Measurements from ENCODE around the gene MYCN. TPM values are rescaled to one million over a fixed set of nuclear protein-coding genes. Genes with fewer than 3 reads are reported as not detected.

The MYCN gene
- polyA plus RNA-seq, 3 donors, result not detected

DNA sequence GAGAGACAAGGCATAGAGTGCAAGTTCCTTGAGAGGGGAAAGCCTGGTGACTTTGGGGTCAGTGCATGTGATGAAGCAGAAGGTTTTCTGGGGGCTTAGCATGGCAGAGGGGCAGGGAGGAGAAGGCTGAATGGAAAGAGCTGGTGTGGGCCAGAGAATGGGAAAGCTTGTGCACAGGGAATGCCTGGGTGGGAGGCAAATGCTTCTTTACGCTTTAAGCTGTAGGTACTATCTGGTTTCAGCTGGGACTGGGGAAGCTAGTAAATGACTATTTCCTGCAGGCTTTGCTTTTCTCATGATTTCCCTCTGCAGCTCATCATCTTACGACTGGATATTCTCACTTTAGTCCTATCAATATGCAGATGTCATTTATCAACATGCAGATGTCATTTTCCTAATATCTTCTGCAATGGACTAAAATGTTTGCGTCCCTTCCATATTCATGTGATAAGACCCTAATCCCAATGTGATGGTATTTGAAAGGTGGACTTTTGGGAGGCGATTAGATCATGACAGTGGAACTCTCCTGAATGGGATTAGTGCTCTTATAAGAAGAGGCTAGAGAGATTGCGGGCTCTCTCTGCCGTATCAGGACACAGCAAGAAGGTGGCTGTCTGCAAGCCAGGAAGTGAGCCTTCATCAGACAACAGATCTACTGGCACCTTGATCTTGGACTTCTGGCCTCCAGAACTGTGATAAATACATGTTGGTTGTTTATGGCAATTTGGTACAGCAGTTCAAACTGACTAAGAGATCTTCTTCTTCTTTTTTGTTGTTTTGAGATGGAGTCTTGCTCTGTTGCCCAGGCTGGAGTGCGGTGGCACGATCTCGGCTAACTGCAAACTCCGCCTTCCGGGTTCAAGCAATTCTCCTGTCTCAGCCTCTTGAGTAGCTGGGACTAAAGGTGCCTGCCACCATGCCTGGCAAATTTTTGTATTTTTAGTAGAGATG lies 50.1 kb downstream of the MYCN start:
- no peaks in the 10 kb centered on the region for H3K36me3 ChIP-seq (replicated peaks in 1 of 2; ENCODE audit: control insufficient read depth in 1 of 2, insufficient read depth in 2 of 2, low read length in 2 of 2)
- no peaks in the 10 kb centered on the region for H3K4me1 ChIP-seq (ENCODE audit: control insufficient read depth in 1 of 2, insufficient read depth in 2 of 2, low read length in 2 of 2)
- 97% methylated on average over 8 of the region's 11 CpGs for WGBS (ENCODE audit: insufficient coverage)
- no peak overlapping the region for H2AFZ ChIP-seq (ENCODE audit: insufficient read depth, low read depth, low read length, poor library complexity, severe bottlenecking)
- Mint-ChIP-seq H3K4me3 (no peak overlapping the region), H3K36me3 (no peaks in the 10 kb centered on the region), H3K27me3 (ENCODE audit: low read depth in 3 of 3) (peaks cover 0 to 6% (median 2%) of the 10 kb centered on the region in 3 donors), H3K9me3 (peaks cover 0 to 5% (median 0%) of the 10 kb centered on the region in 7 donors), H3K27ac (no peak overlapping the region), H3K4me1 (no peaks in the 10 kb centered on the region)
- no peak overlapping the region for H3K4me3 ChIP-seq (replicated peaks in 1 of 3; ENCODE audit: low read depth in 2 of 3, low read length in 3 of 3)
- no peak overlapping the region for H3K9ac ChIP-seq (ENCODE audit: insufficient read depth, low read length, poor library complexity, severe bottlenecking)
- DNase-seq, result no peak
- H3K79me2 ChIP-seq (ENCODE audit: insufficient read depth, low read length), result no peaks in the 10 kb centered on the region
- TF ChIP-seq CTCF (IDR thresholded peaks at IDR 0.05), result no peak
- intact Hi-C loops (cut with micrococcal nuclease), result no loop called here
- H3K27me3 ChIP-seq (ENCODE audit: control insufficient read depth in 2 of 2, insufficient read depth in 2 of 2, low read length in 2 of 2), result no peaks in the 10 kb centered on the region
- no peak overlapping the region for H3K27ac ChIP-seq (ENCODE audit: low read depth in 1 of 2, low read length in 2 of 2)
- no peak overlapping the region for H3K4me2 ChIP-seq (replicated peaks; ENCODE audit: extremely low read depth, low read length, poor library complexity, severe bottlenecking)
- H4K20me1 ChIP-seq (ENCODE audit: insufficient read depth, low read length), result no peaks in the 10 kb centered on the region
- H3K9me3 ChIP-seq (replicated peaks in 1 of 2; ENCODE audit: control insufficient read depth in 1 of 2, insufficient read depth in 1 of 2, low read length in 2 of 2), result no peaks in the 10 kb centered on the region

- 83% methylated on average over 3 of the region's 3 CpGs for WGBS (ENCODE audit: insufficient coverage)
- no peak for DNase-seq
- Mint-ChIP-seq H3K27ac (no peak overlapping the region), H3K4me1 (no peaks in the 10 kb centered on the region), H3K36me3 (no peaks in the 10 kb centered on the region), H3K9me3 (peaks cover 0 to 5% (median 0%) of the 10 kb centered on the region in 7 donors), H3K4me3 (no peak overlapping the region), H3K27me3 (ENCODE audit: low read depth in 3 of 3) (peaks cover 0 to 6% (median 2%) of the 10 kb centered on the region in 3 donors)
- H3K4me3 ChIP-seq (replicated peaks in 1 of 3; ENCODE audit: low read depth in 2 of 3, low read length in 3 of 3), result no peak overlapping the region
- no peak for TF ChIP-seq CTCF (IDR thresholded peaks at IDR 0.05)
- H3K9me3 ChIP-seq (replicated peaks in 1 of 2; ENCODE audit: control insufficient read depth in 1 of 2, insufficient read depth in 1 of 2, low read length in 2 of 2), result no peaks in the 10 kb centered on the region
- no peaks in the 10 kb centered on the region for H3K36me3 ChIP-seq (replicated peaks in 1 of 2; ENCODE audit: control insufficient read depth in 1 of 2, insufficient read depth in 2 of 2, low read length in 2 of 2)
- no peak overlapping the region for H3K4me2 ChIP-seq (replicated peaks; ENCODE audit: extremely low read depth, low read length, poor library complexity, severe bottlenecking)
- no peak overlapping the region for H3K27ac ChIP-seq (ENCODE audit: low read depth in 1 of 2, low read length in 2 of 2)
- no peaks in the 10 kb centered on the region for H3K79me2 ChIP-seq (ENCODE audit: insufficient read depth, low read length)
- H3K9ac ChIP-seq (ENCODE audit: insufficient read depth, low read length, poor library complexity, severe bottlenecking), result no peak overlapping the region
- H3K27me3 ChIP-seq (ENCODE audit: control insufficient read depth in 2 of 2, insufficient read depth in 2 of 2, low read length in 2 of 2), result no peaks in the 10 kb centered on the region
- H2AFZ ChIP-seq (ENCODE audit: insufficient read depth, low read depth, low read length, poor library complexity, severe bottlenecking), result no peak overlapping the region
- intact Hi-C loops (cut with micrococcal nuclease), result no loop called here
- H4K20me1 ChIP-seq (ENCODE audit: insufficient read depth, low read length), result no peaks in the 10 kb centered on the region
- H3K4me1 ChIP-seq (ENCODE audit: control insufficient read depth in 1 of 2, insufficient read depth in 2 of 2, low read length in 2 of 2), result no peaks in the 10 kb centered on the region
Measured at GRCh38 chr2:15991231-15991630, 50.9 kb downstream of the MYCN start.

Data from CD14-positive monocyte (primary cell).